ENCODE measurements around the gene FBXO47.
"Not testable (repeated sequence)": the region's sequence is repeated elsewhere in the genome, so short reads cannot be mapped to it uniquely, and the experiment has no call there.

Gene FBXO47

DNA sequence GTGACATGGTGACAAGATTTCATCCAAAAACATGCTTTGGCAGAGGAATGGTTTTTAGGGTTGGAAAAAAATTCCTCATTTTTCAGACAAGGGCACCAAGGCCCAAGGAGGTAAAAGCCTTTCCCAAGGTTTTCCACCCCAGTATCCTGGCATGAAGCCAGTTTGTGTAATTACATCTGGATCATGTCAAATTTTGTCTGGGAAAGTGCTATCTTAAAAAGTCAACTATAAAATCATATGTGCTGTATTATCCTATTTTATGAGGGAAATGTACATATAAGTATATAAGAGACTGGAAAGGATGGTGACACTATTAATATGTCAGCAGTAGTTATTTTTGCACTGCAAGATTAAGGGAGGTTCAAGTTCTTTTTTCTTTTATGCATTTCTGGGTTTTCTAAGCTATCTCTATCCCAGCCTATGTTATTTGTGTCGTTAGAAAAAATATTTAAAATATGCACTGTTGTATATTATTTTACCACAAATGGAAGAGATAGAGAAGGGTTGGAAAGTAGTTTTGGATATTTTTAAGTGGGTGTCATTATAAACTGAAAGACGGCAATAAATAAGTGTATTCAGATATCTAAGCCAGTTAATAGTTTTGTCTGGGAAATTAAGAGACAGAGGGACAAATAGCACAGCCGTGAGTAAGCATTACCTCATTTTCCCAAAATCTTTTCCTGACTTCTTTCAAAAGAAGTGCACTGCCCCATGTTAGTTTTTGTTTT is 13.5 kb upstream of the FBXO47 start:
- no peak for DNase-seq (ENCODE audit: low spot score)

DNA sequence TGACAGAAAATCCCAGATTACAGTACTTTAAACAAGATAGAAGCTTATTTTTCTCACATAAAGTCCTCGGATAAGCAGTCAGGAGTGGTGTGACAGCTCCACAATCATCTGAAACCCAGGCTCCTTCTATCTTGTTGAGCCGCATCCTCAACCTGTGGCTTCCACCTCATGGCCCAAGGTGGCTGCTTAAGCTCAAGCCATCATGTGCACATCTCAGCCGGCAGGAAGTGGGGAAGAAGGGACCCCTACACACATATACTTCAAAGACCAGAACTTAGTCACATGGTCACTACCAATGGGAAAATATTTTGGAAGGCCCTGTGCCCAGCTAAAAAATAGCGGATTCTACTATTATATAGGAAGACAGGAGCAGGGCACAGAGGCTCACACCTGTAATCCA is 11.0 kb upstream of the FBXO47 start:
- no peak for DNase-seq (ENCODE audit: low spot score)

DNA sequence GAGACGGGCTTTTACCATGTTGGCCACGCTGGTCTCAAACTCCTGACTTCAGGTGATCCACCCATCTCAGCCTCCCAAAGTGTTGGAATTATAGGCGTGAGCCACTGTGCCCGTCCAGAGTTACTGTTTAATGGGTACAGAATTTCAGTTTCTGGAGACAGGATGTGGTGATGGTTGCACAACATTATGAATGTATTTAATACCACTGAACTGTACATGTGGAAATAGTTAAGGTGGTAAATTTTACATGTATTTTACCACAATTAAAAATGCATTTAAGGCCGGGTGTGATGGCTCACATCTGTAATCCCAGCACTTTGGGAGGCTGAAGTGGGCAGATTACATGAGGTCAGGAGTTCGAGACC is 9.0 kb upstream of the FBXO47 start:
- peak; percentile 35 for DNase-seq (ENCODE audit: low spot score)

DNA sequence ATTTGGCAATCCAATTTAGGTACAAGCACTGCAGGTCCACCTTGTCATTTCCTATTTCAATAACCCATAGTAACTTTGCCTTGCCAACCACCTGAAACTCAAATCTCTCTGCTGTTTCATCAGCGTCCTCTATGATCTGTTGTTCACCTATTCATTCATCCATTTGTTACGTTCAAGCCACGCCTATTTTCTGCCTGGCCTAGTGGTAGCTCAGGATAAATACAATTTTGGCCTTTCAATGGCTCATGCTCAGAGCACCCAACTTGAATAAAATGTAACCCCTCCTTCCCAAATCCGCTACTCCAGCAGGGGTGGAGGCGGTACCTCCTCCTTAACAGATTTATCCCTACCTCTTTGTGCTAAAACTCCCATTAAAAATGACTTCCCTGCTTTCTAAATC is 3.6 kb upstream of the FBXO47 start:
- peak; percentile 7 for DNase-seq (ENCODE audit: low spot score)

DNA sequence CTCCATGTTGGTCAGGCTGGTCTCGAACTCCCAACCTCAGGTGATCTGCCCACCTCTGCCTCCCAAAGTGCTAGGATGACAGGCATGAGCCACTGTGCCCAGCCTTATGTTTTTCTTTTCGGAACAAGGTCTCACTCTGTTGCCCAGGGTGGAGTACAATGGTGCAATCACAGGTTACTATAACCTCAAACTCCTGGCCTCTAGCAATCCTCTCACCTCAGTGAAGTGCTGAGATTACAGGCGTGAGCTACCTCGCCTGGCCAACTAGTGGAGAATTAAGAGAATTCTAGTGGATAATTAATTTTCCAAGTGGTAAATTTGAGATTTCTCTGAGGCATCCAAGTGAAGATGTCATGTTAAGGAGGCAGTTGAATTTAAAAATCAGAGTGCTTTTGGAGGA is 2.9 kb upstream of the FBXO47 start:
- peak; percentile 66 for DNase-seq (ENCODE audit: low spot score)

DNA sequence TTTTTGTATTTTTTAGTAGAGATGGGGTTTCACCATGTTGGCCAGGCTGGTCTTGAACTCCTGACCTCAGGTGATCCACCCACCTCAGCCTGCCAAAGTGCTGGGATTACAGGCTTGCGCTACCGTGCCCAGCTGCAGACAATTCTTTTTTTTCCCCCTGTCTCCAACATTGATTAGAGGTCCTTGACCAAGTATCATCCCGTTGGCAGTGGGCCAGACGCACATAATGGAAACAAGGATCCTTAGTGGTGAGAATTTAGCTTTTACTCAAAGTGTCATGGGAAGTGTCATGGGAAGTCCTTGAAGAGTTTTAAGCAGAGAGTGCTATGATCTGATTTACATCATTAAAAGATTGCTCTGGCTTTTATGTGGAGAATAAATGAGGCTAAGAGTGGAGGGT is 2.1 kb upstream of the FBXO47 start:
- no peak for DNase-seq (ENCODE audit: low spot score)

DNA sequence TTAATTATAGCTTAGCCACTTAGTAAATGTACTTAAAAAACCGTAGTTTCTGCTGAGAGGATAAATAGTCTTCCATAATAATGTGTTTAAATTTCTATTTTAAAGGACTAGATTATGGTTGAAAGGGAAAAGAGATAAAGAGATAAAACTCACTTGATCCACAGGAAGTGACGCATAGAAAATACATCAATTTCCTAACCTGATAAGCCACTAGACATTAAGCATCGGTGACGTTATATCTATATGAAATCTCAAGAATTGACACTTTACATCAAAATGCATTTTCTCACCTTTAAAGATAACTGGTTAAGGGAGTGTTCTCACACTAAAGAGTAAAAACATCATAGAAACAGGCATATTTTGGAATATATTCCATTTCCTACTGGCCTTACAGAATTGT is 5.8 kb downstream of the FBXO47 start:
- no peak for DNase-seq (ENCODE audit: low spot score)

DNA sequence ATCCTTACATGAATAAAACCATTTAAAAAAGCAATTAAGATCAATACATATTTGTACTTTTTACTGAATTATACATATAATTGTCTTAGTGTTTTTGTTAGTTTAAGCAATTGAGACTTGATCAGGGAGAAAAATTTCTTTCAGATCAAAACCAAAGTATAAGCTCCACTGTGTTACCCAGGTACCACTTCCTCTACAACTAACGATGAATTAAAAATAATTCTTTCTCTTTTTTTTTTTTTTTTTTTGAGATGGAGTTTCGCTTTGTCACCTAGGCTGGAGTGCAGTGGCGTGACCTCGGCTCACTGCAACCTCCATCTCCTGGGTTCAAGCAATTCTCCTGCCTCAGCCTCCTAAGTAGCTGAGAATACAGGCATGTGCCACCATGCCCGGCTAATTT is 6.8 kb downstream of the FBXO47 start:
- DNase-seq (ENCODE audit: low spot score), result no peak

DNA sequence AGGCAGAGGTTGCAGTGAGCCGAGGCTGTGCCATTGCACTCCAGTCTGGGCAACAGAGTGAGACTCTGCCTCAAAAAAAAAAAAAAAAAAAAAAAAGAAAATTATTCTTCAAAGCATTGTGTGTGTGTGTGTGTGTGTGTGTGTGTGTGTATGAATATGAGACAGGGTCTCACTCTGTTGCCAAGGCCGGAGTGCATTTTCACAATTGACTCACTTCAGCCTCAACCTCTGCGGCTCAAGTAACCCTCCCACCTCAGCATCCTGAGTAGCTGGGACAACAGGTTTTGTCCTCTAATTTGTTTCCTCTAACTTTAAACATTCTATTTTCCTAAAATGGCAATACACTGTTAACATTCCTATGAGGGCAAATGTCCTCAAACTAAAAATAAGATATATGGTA is 7.7 kb downstream of the FBXO47 start:
- DNase-seq (ENCODE audit: low spot score), result no peak

DNA sequence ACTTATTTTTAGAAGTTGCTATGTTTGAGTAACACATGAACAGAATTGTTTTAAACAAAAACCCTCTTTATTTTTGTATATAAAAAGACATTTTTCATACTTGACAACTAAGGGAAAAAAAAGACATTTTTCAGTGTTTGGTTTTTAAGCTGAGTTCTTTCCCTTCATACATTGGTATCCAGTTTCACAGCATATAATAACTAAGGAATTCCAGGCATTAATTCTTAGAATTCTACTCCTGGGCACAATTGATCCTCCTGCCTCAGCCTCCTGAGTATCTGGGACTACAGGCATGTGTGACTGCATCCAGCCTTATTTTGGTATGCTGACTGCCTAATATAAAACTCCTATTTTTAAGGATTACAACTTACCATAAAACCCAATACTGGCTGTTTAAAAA is 8.4 kb downstream of the FBXO47 start:
- no peak for DNase-seq (ENCODE audit: low spot score)

DNA sequence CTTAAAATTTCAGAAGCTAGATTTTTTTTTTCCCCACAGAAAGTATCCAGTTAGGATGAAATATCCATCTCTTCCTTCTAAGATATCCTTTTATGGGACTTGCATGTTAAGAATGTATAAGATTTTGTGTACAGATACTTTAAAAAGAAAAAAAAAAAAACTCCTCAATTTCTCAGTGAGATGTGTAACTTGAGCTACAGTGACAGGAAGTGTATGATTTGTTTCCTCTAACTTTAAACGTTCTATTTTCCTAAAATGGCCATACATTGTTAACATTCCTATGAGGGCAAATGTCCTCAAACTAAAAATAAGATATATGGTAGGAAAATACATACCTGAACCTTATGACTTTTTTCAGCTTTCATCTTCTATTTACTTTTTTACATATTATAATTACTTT is 8.9 kb downstream of the FBXO47 start:
- DNase-seq (ENCODE audit: low spot score), result no peak

DNA sequence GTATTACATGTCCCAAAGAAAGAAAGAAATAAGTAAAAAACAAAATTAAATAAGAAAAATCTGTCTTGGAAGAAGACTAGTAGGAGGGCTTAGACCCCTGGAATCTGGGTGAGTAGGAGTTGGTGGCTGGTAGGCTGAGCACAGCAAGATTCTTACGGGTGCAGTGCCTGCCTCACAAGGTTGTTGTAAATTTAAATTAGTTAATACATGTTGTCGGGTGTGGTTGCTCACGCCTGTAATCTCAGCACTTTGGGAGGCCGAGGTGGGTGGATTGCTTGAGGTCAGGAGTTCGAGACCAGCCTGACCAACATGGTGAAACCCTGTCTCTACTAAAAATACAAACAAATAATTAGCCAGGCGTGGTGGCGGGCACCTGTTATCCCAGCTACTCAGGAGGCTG is 13.4 kb downstream of the FBXO47 start:
- not testable (repeated sequence) for DNase-seq (ENCODE audit: low spot score)

DNA sequence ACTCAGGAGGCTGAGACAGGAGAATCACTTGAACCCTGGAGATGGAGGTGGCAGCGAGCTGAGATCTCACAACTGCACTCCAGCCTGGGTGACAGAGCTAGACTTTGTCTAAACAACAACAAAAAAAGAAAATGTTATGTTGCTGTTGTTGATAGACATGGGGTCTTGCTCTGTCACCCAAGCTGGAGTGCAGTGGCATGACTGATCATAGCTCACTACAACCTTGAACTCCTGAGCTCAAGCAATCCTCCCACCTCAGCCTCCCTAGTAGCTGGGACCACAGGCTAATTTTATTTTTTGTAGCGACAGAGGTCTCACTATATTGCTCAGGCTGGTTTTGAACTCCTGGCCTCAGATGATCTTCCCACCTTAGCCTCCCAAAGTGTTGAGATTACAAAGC is 20.0 kb downstream of the FBXO47 start:
- DNase-seq (ENCODE audit: low spot score), result no peak

DNA sequence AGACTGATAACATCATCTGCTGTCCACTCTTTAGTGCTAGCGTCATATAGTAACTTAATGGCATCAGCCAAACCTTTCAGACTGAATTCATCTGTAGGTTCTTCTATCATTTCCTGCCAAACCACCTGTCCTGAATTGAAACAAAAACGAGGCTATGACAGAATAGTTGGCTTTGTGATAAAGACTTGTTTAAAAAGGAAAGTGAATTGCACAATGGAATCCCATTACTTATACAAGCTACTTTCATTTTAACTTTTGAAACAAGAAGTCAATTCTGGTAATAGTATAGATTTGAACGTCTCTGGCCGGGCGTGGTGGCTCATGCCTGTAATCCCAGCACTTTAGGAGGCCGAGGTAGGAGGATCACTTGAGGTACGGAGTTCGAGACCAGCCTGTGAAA is 23.6 kb downstream of the FBXO47 start:
- DNase-seq (ENCODE audit: low spot score), result no peak

DNA sequence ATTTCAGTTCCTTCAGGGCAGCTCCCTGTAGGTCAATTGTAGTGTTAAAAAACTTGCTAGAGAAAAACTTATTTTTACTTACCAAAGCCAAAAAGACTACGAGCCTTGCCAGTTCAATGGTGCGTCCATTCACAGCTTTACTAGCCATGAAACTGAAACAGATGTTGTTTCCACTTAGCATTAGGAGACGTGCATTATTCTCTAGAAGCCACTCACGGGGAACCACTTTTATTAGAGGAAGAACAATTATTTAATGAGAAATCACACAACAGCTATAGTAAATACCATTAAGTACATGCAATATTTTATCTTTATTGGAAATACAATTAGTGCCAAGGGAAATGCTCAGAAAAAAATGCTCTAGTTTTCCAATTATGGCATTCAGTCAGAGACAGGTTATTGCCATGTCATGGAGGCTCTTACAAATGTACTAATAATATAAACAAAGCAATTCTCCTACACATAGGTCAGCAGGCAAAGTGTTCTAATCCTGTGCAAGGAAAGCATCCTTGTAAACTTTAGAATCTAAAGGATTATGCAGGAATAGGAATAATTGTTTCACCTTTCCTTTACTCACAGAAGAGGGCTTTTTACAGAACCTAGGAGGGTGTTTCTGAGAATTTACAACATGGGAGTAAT is 24.4 kb downstream of the FBXO47 start:
- DNase-seq (ENCODE audit: low spot score), result no peak

DNA sequence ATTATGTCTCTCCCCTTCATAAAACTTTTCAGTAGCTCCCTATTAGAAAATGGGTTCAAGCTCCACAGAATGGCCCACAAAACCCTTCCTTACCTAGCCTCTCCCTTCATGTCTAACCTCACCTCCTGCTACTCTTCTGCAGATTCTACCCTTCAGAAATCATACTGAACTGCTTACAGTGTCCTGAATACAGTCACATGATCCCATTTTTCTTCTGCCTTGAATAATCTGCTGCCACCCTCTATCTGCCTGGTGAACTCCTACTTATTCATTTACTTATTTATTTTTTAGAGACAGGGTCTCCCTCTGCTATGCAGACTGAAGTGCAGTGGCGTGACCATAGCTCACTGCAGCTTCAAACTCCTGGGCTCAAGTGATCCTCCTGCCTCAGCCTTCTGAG is 26.8 kb downstream of the FBXO47 start:
- no peak for DNase-seq (ENCODE audit: low spot score)

DNA sequence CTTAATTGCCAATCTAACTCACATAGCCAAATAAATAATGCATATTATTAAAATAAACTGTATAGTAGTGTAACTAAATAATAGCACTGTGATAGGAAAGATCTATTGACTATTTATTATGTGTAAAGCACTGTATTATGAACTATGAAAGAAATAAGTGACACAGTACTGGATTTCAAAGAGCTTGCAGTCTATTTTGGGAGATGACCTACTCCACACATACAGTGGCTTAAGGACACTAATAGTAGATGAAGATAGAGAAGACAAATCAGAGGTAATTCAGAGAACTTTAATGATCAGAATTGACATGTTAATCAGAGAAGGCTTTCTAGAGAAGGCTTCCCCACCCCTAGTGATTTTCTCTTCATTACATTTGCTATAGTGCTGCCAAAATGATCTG is 27.2 kb downstream of the FBXO47 start:
- no peak for DNase-seq (ENCODE audit: low spot score)

DNA sequence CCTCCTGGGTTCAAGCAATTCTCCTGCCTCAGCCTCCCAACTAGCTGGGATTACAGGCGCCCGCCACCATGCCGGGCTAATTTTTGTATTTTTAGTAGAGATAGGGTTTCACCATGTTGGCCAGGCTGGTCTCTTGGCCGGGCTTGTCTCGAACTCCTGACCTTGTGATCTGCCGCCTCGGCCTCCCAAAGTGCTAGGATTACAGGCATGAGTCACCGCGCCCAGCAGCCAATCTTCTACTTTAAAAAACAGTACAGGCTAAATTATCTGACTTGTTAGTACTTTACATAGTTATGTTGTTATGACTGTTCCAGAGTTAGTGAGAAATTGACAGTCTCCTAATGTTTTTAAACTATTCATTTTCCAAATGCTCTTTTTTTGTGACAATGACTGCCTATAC is 33.2 kb downstream of the FBXO47 start:
- DNase-seq (ENCODE audit: low spot score), result not testable (repeated sequence)

DNA sequence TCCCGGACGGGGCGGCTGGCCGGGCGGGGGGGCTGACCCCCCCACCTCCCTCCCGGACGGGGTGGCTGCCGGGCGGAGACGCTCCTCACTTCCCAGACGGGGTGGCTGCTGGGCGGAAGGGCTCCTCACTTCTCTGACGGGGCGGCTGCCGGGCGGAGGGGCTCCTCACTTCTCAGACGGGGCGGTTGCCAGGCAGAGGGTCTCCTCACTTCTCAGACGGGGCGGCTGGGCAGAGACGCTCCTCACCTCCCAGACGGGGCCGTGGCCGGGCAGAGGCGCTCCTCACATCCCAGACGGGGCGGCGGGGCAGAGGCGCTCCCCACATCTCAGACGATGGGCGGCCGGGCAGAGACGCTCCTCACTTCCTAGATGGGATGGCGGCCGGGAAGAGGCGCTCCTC is 36.4 kb downstream of the FBXO47 start:
- DNase-seq (ENCODE audit: low spot score), result not testable (repeated sequence)

DNA sequence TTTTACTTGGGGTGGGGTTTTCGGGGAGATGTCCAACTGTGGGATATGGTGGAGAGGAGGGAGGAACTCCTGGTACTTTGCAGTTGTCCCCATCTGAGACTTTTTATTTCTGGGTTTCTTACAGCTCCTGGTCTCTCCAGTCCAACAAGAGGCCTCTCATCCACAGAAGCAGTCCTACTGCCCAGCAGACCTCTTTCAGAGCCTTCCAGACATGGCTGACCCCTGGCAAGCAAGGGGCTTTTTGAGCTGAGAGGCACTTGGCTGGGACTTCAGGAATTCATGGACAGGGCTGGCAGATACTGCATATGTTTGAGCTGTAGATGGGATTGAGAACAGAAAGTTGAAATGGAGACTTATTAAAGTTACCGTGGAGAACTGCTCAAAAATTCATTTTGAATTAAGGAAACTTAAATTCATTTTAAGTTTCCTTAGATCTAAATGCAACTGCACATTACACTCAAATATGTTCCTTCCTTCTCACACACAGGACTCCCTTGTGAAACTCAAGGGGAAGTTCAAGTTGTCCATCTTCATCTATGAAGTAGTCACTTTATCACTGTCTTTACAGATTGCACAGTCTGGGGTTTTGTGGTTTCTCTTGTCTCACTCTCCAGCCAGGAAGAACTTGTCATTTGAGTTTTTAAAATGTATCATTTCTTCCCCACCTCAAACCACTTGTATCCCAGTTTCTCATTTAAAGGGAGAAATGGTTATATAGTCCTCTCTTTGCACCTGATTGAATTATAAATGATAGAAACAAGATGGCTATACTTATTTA is 40.7 kb downstream of the FBXO47 start:
- DNase-seq (ENCODE audit: low spot score), result no peak

DNA sequence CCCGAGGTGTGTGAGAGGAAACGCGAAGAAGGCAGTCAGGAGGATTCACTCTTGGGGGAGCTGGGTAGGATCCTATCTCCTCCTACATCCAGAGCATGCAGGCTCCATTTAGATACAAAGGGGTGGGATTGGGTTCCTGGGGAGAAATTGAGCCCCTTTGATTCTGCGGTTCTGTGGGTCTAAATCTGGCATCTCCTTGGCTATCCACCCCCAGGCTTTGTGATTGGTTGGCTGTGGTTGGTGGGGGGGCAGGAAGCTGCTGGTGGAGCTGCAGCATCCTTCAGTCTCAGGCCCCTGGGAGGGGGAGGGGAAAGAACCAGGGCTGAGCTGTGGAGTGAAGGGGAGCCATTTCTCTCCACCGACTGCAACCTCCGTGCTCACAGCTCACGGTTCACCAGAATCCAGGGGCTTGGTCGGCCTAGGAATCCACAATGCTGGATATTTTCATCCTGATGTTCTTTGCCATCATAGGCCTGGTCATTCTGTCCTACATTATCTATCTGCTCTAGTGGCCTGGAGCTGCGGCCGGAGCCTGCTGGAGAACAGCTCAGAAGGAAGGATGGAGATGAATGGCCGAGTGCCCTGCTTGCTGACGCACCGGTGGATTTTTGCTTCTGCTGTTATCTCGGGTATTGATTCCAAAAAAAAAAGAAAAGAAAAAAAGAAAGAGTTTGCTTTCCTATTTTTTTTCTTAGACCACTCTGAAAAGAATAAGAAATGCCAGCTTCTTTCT is 41.8 kb downstream of the FBXO47 start, which contains the start of gene LASP1NB:
Gene LASP1NB (plus strand): TSS at position 352 of the 733 bp plus-strand sequence.
- DNase-seq (ENCODE audit: low spot score), result no peak

DNA sequence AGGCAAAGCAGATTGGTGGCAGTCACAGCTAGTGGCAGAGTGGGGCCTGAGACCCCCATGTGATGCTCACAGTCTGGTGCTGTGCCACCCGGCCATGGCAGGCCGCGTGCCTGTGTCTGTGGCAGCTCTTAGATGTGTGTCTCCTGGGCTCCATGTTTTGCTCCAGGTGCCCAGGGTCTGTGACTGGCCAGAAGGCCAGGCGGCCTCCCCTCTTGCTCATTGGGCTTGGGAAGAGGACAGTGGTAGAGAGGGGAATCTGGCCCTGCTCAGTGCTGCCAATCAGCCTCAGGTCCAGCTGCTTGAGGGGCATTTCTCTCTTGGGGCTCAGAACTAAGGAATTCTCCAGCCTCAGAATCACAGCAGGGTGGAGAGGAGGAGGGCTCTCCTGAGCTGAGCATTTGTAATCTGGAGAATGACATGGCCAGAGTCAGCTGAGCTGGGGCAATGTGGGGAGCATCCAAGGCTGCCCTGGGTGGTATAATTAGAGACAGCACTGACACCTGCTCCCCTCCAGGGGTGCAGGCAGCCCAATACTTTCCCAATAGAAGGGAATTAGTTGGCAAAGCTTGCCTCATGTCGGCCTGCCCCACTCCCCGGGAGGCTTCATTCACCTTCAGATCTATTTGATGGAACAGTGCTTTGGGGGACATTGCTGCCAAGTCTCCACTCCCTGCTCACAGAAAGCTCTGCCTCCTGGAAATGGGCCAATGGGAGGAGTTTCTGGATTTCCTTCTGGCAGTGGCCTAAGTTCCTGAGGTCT is 44.5 kb downstream of the FBXO47 start:
- DNase-seq (ENCODE audit: low spot score), result peak; percentile 44

All from kidney tubule cell (primary cell).